ENCODE data around the gene PRRG4. TPM values are rescaled to one million over a fixed set of nuclear protein-coding genes. Genes with fewer than 3 reads are reported as not detected.
"Not testable (repeated sequence)": the region's sequence is repeated elsewhere in the genome, so short reads cannot be mapped to it uniquely, and the experiment has no call there.

Gene PRRG4
- total and polyA plus RNA-seq, 2 experiments from 2014 or later = 3.0 to 12.1 TPM

- TF ChIP-seq, protein P1, sequence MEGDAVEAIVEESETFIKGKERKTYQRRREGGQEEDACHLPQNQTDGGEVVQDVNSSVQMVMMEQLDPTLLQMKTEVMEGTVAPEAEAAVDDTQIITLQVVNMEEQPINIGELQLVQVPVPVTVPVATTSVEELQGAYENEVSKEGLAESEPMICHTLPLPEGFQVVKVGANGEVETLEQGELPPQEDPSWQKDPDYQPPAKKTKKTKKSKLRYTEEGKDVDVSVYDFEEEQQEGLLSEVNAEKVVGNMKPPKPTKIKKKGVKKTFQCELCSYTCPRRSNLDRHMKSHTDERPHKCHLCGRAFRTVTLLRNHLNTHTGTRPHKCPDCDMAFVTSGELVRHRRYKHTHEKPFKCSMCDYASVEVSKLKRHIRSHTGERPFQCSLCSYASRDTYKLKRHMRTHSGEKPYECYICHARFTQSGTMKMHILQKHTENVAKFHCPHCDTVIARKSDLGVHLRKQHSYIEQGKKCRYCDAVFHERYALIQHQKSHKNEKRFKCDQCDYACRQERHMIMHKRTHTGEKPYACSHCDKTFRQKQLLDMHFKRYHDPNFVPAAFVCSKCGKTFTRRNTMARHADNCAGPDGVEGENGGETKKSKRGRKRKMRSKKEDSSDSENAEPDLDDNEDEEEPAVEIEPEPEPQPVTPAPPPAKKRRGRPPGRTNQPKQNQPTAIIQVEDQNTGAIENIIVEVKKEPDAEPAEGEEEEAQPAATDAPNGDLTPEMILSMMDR (IDR thresholded peaks at IDR 0.05; ENCODE audit: poor library complexity) = no peak
- TF ChIP-seq EZH2phosphoT487 (IDR thresholded peaks at IDR 0.05; ENCODE audit: low read depth, severe bottlenecking, unreplicated experiment) (no peak), EZH2 (IDR thresholded peaks at IDR 0.05; ENCODE audit: borderline replicate concordance) (no peak)
- H2AFZ ChIP-seq = no peak overlapping the region
- no peaks in the 10 kb centered on the region for H3K36me3 ChIP-seq (replicated peaks; ENCODE audit: insufficient read depth, low read depth)
- no peaks in the 10 kb centered on the region for H3K79me2 ChIP-seq
- H3K4me1 ChIP-seq (ENCODE audit: insufficient read depth) = peaks cover under 1% of the 10 kb centered on the region
- H3K4me3 ChIP-seq = no peak overlapping the region
- no peak overlapping the region for H3K4me2 ChIP-seq
- 98% methylated on average over 3 of the region's 3 CpGs for WGBS (ENCODE audit: low lambda C conversion rate, missing lambda C conversion rate)
- H3K9me2 ChIP-seq (replicated peaks; ENCODE audit: insufficient read depth) = no peaks in the 10 kb centered on the region
- H3K9me3 ChIP-seq (ENCODE audit: low read depth) = no peaks in the 10 kb centered on the region
- H3K27ac ChIP-seq = no peak overlapping the region
- no peak for DNase-seq (ENCODE audit: low spot score)
- no peaks in the 10 kb centered on the region for H4K20me1 ChIP-seq (ENCODE audit: insufficient read depth, poor library complexity, severe bottlenecking)
- no peaks in the 10 kb centered on the region for H3K27me3 ChIP-seq
These were observed 56.5 kb downstream of the PRRG4 start for GRCh38 chr11:32886180-32886579.

GRCh38 chr11:32887707-32888383 is 58.1 kb downstream of the PRRG4 start:
- not testable (repeated sequence) for DNase-seq (ENCODE audit: low spot score); H3K4me3 ChIP-seq
- 93% methylated on average over 18 of the region's 20 CpGs for WGBS (ENCODE audit: low lambda C conversion rate, missing lambda C conversion rate)

GRCh38 chr11:32888384-32888710 is 58.6 kb downstream of the PRRG4 start:
- DNase-seq (ENCODE audit: low spot score); H3K4me2 ChIP-seq; H3K27me3 ChIP-seq; H2AFZ ChIP-seq; H3K4me3 ChIP-seq; H4K20me1 ChIP-seq (ENCODE audit: insufficient read depth, poor library complexity, severe bottlenecking); H3K27ac ChIP-seq; H3K9me3 ChIP-seq (ENCODE audit: low read depth); H3K4me1 ChIP-seq (ENCODE audit: insufficient read depth); H3K36me3 ChIP-seq (replicated peaks; ENCODE audit: insufficient read depth, low read depth); H3K9me2 ChIP-seq (replicated peaks; ENCODE audit: insufficient read depth); H3K79me2 ChIP-seq: not testable (repeated sequence)
- WGBS (ENCODE audit: low lambda C conversion rate, missing lambda C conversion rate) = 98% methylated on average over 14 of the region's 17 CpGs

More at GRCh38 chr11:32887707-32888383, 58.1 kb downstream of the PRRG4 start:
- H3K9me2 ChIP-seq (replicated peaks; ENCODE audit: insufficient read depth); H3K27me3 ChIP-seq; H3K9me3 ChIP-seq (ENCODE audit: low read depth); H3K4me2 ChIP-seq; H3K36me3 ChIP-seq (replicated peaks; ENCODE audit: insufficient read depth, low read depth); H4K20me1 ChIP-seq (ENCODE audit: insufficient read depth, poor library complexity, severe bottlenecking); H3K27ac ChIP-seq; H3K79me2 ChIP-seq; H3K4me1 ChIP-seq (ENCODE audit: insufficient read depth); H2AFZ ChIP-seq: not testable (repeated sequence)

GRCh38 chr11:32888805-32889204 is 59.1 kb downstream of the PRRG4 start:
- peaks cover 5% of the 10 kb centered on the region for H3K79me2 ChIP-seq
- no peaks in the 10 kb centered on the region for H4K20me1 ChIP-seq (ENCODE audit: insufficient read depth, poor library complexity, severe bottlenecking)
- H3K4me3 ChIP-seq = no peak overlapping the region
- H3K36me3 ChIP-seq (replicated peaks; ENCODE audit: insufficient read depth, low read depth) = no peaks in the 10 kb centered on the region
- H3K4me2 ChIP-seq = no peak overlapping the region
- H2AFZ ChIP-seq = no peak overlapping the region
- no peaks in the 10 kb centered on the region for H3K9me2 ChIP-seq (replicated peaks; ENCODE audit: insufficient read depth)
- no peaks in the 10 kb centered on the region for H3K9me3 ChIP-seq (ENCODE audit: low read depth)
- H3K27me3 ChIP-seq = no peaks in the 10 kb centered on the region
- H3K4me1 ChIP-seq (ENCODE audit: insufficient read depth) = peaks cover 6% of the 10 kb centered on the region
- H3K27ac ChIP-seq = no peak overlapping the region
- TF ChIP-seq, protein P1 (IDR thresholded peaks at IDR 0.05; ENCODE audit: poor library complexity) = no peak
- TF ChIP-seq EZH2 (IDR thresholded peaks at IDR 0.05; ENCODE audit: borderline replicate concordance) (no peak), EZH2phosphoT487 (IDR thresholded peaks at IDR 0.05; ENCODE audit: low read depth, severe bottlenecking, unreplicated experiment) (no peak)
- DNase-seq (ENCODE audit: low spot score) = no peak

Data from hepatocyte (in vitro differentiated cells).